Dedifferentiated amniotic fluid mesenchymal stem cell (primary cell): ENCODE measurements around the gene SKIDA1.

Source experiments
- DNase-seq: peaks from one replicate; pipeline ENCODE4 v3.0.0-alpha.2; 2016; ENCODE audit errors: extremely low spot score

Gene SKIDA1

GRCh38 chr10:21517134-21518031 lies 8.1 kb downstream of the SKIDA1 start:
- DNase-seq: no peak

- DNase-seq: peak; percentile 45
Observed at GRCh38 chr10:21516242-21517131, 9.0 kb downstream of the SKIDA1 start.

GRCh38 chr10:21515361-21516241 lies 9.9 kb downstream of the SKIDA1 start:
- no peak for DNase-seq

- no peak for DNase-seq
Observed at GRCh38 chr10:21514818-21515351, 10.6 kb downstream of the SKIDA1 start.

- no peak for DNase-seq
Observed at GRCh38 chr10:21514129-21514817, 11.2 kb downstream of the SKIDA1 start.

GRCh38 chr10:21513405-21513788 lies 12.1 kb downstream of the SKIDA1 start:
- no peak for DNase-seq

- no peak for DNase-seq
Observed at GRCh38 chr10:21512573-21513404, 12.7 kb downstream of the SKIDA1 start.

- DNase-seq: no peak
Observed at GRCh38 chr10:21511946-21512572, 13.4 kb downstream of the SKIDA1 start.

- DNase-seq: no peak
Observed at GRCh38 chr10:21511095-21511570, 14.3 kb downstream of the SKIDA1 start.

GRCh38 chr10:21510241-21511094 lies 15.0 kb downstream of the SKIDA1 start:
- DNase-seq: no peak

- DNase-seq: no peak
Observed at GRCh38 chr10:21509341-21510240, 15.9 kb downstream of the SKIDA1 start.

- DNase-seq: no peak
Observed at GRCh38 chr10:21508706-21509331, 16.7 kb downstream of the SKIDA1 start.

- DNase-seq: no peak
Observed at GRCh38 chr10:21507150-21507549, 18.3 kb downstream of the SKIDA1 start.

GRCh38 chr10:21506351-21506750 lies 19.1 kb downstream of the SKIDA1 start:
- no peak for DNase-seq

GRCh38 chr10:21505711-21506278 lies 19.7 kb downstream of the SKIDA1 start:
- no peak for DNase-seq

- DNase-seq: no peak
Observed at GRCh38 chr10:21503542-21503941, 21.9 kb downstream of the SKIDA1 start.
